ENCODE results near the gene GAB1. TPM values are rescaled to one million over a fixed set of nuclear protein-coding genes. Genes with fewer than 3 reads are reported as not detected.
A peak's percentile ranks its signal among the peaks of the same experiment; 100 is the strongest.

GAB1 gene
- total and polyA plus RNA-seq, 3 donors from 2014 or later, result 19.7 to 64.5 (median 61.3) TPM

DNA sequence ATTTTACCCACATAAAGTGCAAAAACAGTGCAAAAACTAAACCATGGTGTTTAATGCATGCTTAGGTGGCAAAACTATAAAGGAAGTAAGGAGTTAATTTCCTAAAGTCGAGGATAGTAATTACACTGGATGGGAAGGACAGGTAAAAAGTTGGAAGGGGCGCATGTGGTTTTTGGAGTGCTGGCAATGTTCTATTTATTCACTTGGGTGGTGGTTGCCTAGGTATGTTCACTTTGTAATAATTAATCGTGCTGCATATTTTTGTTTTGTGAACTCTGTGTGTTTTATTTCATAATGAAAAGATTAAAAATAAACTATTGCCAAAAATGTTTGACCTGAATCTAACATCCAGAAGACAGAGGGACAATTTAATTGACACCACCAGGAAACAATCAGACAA lies 144.7 kb downstream of the GAB1 start:
- no peaks in the 10 kb centered on the region for H3K27me3 ChIP-seq
- H3K36me3 ChIP-seq (ENCODE audit: low read depth, missing control alignments), result no peaks in the 10 kb centered on the region
- H3K4me1 ChIP-seq, result no peaks in the 10 kb centered on the region
- intact Hi-C loops (cut with DNase I; ENCODE audit: low total_unique reads), result loop anchor here (10.0 kb wide), 1 partner anchor 277 kb away; no protein-coding TSS in a partner anchor
- H3K4me3 ChIP-seq, result no peak overlapping the region
- H3K27ac ChIP-seq, result no peak overlapping the region
- no peaks in the 10 kb centered on the region for H3K9me3 ChIP-seq
- WGBS, 2 donors, result 59 to 72% methylated on average over 3 of the region's 3 CpGs
- no peak for DNase-seq
- TF ChIP-seq, protein P1, sequence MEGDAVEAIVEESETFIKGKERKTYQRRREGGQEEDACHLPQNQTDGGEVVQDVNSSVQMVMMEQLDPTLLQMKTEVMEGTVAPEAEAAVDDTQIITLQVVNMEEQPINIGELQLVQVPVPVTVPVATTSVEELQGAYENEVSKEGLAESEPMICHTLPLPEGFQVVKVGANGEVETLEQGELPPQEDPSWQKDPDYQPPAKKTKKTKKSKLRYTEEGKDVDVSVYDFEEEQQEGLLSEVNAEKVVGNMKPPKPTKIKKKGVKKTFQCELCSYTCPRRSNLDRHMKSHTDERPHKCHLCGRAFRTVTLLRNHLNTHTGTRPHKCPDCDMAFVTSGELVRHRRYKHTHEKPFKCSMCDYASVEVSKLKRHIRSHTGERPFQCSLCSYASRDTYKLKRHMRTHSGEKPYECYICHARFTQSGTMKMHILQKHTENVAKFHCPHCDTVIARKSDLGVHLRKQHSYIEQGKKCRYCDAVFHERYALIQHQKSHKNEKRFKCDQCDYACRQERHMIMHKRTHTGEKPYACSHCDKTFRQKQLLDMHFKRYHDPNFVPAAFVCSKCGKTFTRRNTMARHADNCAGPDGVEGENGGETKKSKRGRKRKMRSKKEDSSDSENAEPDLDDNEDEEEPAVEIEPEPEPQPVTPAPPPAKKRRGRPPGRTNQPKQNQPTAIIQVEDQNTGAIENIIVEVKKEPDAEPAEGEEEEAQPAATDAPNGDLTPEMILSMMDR (IDR thresholded peaks at IDR 0.05), result no peak
- TF ChIP-seq POLR2A (IDR thresholded peaks at IDR 0.05), result no peak

DNA sequence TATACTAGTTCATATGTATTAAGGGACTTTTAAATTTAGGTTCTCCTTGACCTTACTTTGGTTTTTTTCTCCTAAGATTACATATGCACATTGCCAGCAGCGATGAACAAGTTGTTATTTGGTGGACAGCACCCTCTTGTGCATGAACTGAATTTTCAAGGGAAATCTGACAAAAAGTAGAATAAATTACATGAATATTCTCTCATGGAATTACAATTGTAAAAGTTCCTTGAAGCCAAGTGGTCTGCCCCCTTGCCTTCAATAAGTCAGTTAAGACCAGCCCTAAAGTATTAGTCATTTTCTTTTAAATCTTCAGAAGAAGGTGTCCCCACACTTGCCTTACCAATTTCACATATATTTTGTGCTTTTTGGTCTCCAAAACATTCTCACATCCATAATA lies 146.2 kb downstream of the GAB1 start:
- peak; percentile 33 for DNase-seq
- no peaks in the 10 kb centered on the region for H3K4me1 ChIP-seq
- H3K27me3 ChIP-seq, result no peaks in the 10 kb centered on the region
- 19 to 32% methylated on average over 1 of the region's 1 CpG for WGBS, 2 donors
- TF ChIP-seq, protein P1 (IDR thresholded peaks at IDR 0.05), result peak; percentile 51 to 67 (median 61)
- TF ChIP-seq POLR2A (IDR thresholded peaks at IDR 0.05), result no peak
- H3K9me3 ChIP-seq, result no peaks in the 10 kb centered on the region
- intact Hi-C loops (cut with DNase I; ENCODE audit: low total_unique reads), result loop anchor here (10.0 kb wide), 1 partner anchor 278 kb away; no protein-coding TSS in a partner anchor
- no peaks in the 10 kb centered on the region for H3K36me3 ChIP-seq (ENCODE audit: low read depth, missing control alignments)
- no peak overlapping the region for H3K4me3 ChIP-seq
- no peak overlapping the region for H3K27ac ChIP-seq

DNA sequence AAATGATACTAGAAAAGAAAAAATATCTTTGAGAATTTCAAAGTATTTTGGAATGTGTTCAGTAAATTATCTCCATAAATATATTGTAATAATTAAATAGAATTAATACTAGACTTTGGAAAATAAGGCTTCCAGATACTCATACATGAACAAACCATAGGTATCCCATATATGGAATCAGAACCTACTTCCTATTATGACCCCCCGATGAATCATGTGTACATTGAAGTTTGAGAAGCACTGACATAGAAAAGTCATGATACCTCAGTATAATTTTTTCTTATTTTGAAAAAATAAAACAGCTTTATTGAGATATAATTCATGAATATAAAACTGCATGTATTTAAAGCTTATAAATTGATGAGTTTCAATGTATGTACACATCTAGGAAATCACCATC lies 149.6 kb downstream of the GAB1 start:
- no peak for DNase-seq
- WGBS, 2 donors, result 93 to 98% methylated on average over 1 of the region's 1 CpG
- Histone ChIP-seq H3K9me3 (no peaks in the 10 kb centered on the region), H3K36me3 (ENCODE audit: low read depth, missing control alignments) (no peaks in the 10 kb centered on the region), H3K27me3 (no peaks in the 10 kb centered on the region), H3K4me1 (no peaks in the 10 kb centered on the region), H3K4me3 (no peak overlapping the region), H3K27ac (no peak overlapping the region)
- TF ChIP-seq, protein P1 (IDR thresholded peaks at IDR 0.05), result no peak
- TF ChIP-seq POLR2A (IDR thresholded peaks at IDR 0.05), result no peak
- intact Hi-C loops (cut with DNase I; ENCODE audit: low total_unique reads), result loop anchor here (10.0 kb wide), 1 partner anchor 282 kb away; no protein-coding TSS in a partner anchor

DNA sequence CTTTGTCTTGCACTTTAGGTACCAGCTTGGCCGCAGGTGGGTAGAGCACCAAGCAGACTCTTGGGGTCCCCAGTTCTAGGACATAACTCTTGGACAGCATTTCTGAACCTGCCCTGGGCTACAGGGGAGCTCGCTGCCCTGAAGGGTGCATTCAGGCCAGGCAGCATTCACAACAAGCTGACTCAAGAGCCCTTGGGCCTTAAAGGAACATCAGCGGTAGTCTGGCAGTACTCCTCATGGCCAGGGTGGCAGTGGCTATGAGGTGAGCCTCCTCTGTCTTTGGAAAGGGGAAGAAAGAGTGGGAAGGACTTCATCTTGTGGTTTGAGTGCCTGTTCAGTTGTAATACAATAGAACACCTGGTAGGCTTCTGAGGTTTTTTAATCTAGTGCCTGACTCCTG lies 152.0 kb downstream of the GAB1 start:
- Histone ChIP-seq H3K36me3 (ENCODE audit: low read depth, missing control alignments) (no peaks in the 10 kb centered on the region), H3K27ac (no peak overlapping the region), H3K27me3 (no peaks in the 10 kb centered on the region), H3K9me3 (no peaks in the 10 kb centered on the region), H3K4me3 (no peak overlapping the region), H3K4me1 (no peaks in the 10 kb centered on the region)
- WGBS, 2 donors, result 95 to 100% methylated on average over 3 of the region's 3 CpGs
- intact Hi-C loops (cut with DNase I; ENCODE audit: low total_unique reads), result loop anchor here (10.0 kb wide), 1 partner anchor 284 kb away; no protein-coding TSS in a partner anchor
- no peak for DNase-seq
- TF ChIP-seq, protein P1 (IDR thresholded peaks at IDR 0.05), result no peak
- no peak for TF ChIP-seq POLR2A (IDR thresholded peaks at IDR 0.05)

DNA sequence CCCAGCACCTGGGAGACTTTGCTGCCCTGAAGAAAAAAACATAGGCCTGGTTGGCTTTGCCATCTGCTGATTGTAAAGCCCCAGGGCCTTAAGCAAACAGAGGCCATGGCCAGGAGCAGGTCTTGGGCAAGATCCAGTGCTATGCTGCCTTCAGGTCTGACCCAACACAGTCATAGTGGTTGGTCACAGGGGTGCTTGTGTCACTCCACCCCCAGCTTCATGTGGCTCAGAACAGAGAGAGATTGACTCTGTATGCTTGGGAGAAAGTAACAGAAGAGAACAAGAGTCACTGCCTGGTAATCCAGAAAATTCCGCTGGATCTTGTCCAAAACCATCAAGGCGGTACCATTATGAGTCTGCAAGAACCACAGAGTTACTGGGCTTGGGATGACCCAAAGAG lies 152.4 kb downstream of the GAB1 start:
- intact Hi-C loops (cut with DNase I; ENCODE audit: low total_unique reads), result loop anchor here (10.0 kb wide), 1 partner anchor 284 kb away; no protein-coding TSS in a partner anchor
- no peaks in the 10 kb centered on the region for H3K27me3 ChIP-seq
- 96 to 98% methylated on average over 2 of the region's 2 CpGs for WGBS, 2 donors

More for the DNA sequence above, 152.4 kb downstream of the GAB1 start:
- Histone ChIP-seq H3K27ac (no peak overlapping the region), H3K36me3 (ENCODE audit: low read depth, missing control alignments) (no peaks in the 10 kb centered on the region), H3K9me3 (no peaks in the 10 kb centered on the region), H3K4me3 (no peak overlapping the region), H3K4me1 (no peaks in the 10 kb centered on the region)
- TF ChIP-seq, protein P1 (IDR thresholded peaks at IDR 0.05), result no peak
- no peak for TF ChIP-seq POLR2A (IDR thresholded peaks at IDR 0.05)
- DNase-seq, result no peak

All from testis (tissue), 3 donors.